Measurements from ENCODE around the gene CD8B2.
"Not testable (repeated sequence)": the region's sequence is repeated elsewhere in the genome, so short reads cannot be mapped to it uniquely, and the experiment has no call there.

CD8B2 gene

DNA sequence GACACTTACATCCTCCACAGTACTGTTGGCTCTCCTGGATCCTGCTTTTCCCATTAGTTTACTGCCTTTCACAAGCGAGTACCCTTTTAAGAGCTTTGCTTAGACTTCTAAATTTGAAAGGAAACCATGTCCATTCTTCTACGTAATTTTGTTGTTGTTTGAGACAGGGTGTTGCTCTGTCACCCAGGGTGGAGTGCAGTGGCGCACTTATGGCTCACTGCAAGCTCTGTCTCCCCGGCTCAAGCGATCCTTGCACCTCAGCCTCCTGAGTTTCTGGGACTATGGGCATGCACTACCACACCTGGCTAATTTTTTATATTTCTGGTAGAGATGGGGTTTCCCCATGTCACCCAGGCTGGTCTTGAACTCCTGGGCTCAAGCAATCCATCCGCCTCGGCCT is 24.8 kb downstream of the CD8B2 start:
- not testable (repeated sequence) for DNase-seq (ENCODE audit: low read depth)

DNA sequence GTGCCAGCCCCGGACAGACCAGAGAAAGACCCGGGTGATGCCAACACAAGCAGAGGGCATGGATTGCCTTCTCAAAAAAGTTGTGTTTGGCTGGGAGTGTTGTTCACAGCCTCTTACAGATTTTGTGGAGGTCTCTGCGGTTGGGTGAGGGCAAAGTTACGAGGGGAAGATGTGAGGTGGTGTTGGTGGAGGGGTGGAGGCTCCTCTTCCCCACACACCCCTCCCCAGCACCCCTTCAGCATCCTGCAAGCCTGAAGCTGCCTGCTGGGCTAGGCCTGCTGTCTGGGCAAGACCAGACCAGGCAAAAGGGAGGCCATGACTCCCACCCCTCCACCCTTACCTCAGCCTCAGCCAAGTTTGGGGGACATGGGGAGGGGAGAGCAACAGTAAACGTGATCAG is 26.2 kb downstream of the CD8B2 start:
- not testable (repeated sequence) for DNase-seq (ENCODE audit: low read depth)

GRCh38 chr2:106514827-106515226 is 27.7 kb downstream of the CD8B2 start:
- DNase-seq (ENCODE audit: low read depth) = not testable (repeated sequence)

DNA sequence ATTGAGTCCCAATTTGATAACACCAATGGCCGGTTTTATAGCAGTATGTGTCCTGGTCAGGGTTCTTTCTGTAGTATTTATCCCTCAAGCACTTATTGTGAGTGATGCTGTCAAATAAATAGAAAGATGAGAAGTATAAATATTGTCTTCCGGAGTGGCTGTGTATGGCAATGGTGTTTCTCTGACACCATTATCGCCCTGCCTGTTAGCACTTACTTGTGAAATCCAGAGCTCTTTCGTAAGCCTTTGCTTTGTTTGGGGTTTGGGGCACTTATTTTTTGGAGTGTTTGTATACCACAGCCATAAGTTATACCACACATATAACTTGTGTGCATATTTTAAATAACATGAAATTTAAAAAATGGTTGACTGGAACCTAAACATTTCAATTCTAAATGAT is 29.3 kb downstream of the CD8B2 start:
- DNase-seq (ENCODE audit: low read depth) = no peak

DNA sequence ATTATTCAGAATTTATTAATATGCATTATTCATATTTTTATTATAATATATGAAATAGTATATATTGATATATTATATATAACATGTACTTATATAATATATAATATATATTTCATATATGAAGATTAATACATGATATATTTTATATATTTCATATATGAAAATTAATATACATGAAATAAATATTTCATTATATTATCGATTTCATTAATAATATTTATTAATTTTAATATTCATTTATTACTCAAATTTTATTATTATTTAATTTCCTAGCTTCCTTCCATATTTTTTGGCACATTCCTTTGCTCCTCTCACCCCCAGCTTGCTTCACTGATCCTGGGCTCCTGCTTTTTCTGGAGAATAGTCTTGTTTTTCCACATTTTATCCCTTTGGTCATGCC is 29.7 kb downstream of the CD8B2 start:
- DNase-seq (ENCODE audit: low read depth) = no peak

DNA sequence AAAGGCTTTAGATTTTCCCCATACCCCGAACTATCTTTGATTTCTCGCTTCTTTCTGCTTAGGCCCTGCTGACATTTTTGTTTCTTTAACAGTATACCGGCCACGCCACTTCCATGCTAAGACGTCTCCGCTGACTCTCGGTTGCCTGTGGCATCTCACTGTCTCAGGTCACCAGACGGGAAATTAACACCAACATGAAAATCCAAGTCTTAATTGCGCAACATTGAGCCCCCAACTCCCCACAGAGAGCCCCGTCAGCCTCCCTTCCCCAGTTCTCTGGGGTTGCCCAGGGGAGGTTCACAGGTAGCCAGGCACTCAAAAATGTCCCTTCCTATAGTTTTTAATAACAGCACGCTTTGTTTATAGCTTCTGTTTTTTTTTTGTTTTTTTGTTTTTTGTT is 30.2 kb downstream of the CD8B2 start:
- DNase-seq (ENCODE audit: low read depth) = no peak

DNA sequence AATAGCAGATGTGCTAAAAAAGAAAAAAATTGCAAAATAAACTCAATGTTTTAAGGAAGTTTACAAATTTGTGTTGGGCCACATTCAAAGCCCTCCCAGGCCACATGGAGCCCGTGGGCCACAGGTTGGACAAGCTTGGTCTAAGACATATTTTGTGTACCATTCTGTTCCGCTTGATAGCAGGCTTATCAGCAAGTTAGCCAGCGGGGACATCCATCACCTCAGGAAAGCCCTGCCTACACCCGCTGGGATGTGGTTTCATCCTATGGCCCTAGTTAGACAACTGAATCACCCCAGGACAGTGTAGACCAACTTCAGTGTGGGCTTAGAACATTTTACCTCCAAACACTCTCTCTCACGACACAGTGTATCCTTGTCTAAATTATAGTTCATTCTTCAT is 32.6 kb downstream of the CD8B2 start:
- DNase-seq (ENCODE audit: low read depth) = no peak

DNA sequence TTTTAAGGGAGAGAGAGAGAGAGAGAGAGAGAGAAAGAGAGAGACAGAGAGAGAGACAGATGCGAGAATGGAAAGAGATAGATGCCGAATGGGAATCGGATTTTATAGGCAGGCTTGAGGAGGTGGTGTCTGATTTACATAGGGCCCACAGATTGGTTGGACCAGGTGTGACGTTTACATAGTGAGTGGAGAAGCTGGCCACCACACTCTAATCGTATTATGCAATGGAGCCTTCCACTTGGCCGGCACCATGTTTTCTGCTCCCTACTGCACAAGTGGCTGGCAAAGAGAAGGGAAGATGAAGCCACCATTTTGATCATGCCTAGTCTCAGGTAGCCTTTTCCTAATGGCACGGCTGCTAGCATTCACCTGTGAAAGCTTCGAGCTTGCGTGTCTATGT is 33.9 kb downstream of the CD8B2 start:
- no peak for DNase-seq (ENCODE audit: low read depth)

- no peak for DNase-seq (ENCODE audit: low read depth)
Observed at GRCh38 chr2:106523976-106524665, 37.0 kb downstream of the CD8B2 start.

DNA sequence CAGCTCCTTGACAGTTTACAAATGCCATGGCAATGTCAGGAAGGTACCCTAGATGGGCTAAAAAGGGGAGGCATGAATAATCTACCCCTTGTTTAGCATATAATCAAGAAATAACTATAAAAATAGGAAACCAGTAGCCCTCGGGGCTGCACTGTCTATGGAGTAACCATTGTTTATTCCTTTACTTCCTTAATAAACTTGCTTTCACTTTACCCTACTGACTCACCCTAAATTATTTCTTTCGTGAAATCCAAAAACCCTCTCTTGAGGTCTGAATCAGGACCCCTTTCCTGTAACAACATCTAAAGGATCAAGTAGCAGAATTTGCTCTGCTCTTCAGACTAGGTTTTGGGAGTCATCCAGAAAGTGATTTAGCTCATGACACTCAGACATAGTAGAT is 43.7 kb downstream of the CD8B2 start:
- no peak for DNase-seq (ENCODE audit: low read depth)

GRCh38 chr2:106531676-106532214 is 44.6 kb downstream of the CD8B2 start:
- DNase-seq (ENCODE audit: low read depth) = no peak

DNA sequence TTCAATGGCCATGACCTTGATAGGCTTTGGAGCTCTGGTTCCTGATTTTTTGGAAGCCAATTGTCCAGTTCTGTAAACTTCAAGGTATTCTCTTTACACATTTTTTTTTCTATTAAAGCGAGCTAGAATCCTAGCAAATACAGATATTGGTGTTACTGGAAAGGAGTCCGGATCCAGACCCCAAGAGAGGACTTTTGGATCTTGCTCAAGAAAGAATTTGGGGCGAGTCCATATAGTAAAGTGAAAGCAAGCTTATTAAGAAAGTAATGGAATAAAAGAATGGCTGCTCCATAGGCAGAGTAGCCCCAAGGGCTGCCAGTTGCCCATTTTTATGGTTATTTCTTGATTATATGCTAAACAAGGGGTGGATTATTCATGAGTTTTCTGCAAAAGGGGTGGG is 45.1 kb downstream of the CD8B2 start:
- DNase-seq (ENCODE audit: low read depth) = no peak

GRCh38 chr2:106534471-106534870 is 47.3 kb downstream of the CD8B2 start:
- DNase-seq (ENCODE audit: low read depth) = no peak

GRCh38 chr2:106536490-106536889 is 49.3 kb downstream of the CD8B2 start:
- no peak for DNase-seq (ENCODE audit: low read depth)

DNA sequence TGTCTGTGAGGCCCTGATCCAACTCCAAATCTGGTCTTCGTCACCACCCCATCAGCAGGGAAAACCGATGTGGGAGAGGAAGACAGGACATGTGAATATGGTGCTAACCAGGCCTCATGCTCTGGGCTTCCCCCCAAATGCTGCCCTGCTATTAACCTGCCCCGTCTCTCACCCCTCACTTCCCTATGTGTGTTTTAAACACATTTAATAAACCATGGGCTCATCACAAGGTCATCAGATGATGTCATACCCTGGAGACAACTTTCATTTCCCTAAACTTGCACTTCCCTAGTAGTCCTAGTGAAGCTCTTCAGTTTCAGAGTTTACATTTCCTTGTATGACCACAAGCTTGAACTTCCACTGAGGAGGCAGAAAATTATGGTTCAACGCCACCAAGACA is 49.9 kb downstream of the CD8B2 start:
- no peak for DNase-seq (ENCODE audit: low read depth)

GRCh38 chr2:106537791-106538191 is 50.6 kb downstream of the CD8B2 start:
- DNase-seq (ENCODE audit: low read depth) = no peak

DNA sequence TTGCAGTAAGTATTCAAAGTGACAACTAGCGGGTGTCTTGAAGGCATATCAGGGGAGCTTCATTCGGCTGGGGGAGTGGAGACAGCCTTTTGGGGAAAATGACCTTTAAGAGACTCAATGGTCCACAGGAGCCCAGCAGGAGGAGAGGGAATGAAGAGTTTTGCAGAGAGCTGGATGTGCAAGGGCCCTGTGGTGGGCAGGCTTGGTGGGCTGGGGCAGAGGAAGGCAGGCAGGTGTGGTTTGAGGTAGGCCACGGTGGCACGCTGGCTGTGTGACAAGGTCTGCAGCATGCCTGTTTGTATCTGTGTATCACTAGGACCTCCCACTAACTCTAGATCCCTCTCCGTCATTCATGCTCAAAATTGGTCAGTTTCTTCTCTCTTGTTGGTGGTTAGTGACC is 53.7 kb downstream of the CD8B2 start:
- no peak for DNase-seq (ENCODE audit: low read depth)

GRCh38 chr2:106541333-106541732 is 54.2 kb downstream of the CD8B2 start:
- no peak for DNase-seq (ENCODE audit: low read depth)

GRCh38 chr2:106542746-106543359 is 55.7 kb downstream of the CD8B2 start:
- DNase-seq (ENCODE audit: low read depth) = peak; percentile 53

DNA sequence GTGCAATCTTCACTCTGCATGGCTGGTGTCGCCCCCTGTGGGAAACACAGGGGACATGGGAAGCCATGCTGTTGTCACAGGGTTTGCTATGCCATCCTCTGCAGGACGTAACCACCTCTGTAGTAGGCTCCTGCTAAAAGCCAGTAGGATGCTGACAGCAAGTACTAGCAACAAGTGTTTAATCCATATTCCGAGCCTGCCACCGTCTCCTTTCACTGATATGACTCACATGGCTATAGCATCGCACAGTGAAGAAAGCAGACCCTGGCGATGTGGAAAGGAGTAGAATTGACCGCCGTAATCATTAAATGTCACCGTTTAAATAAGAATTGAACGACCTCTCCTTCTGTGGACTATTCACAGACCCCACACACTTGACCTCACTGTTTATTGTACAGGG is 57.8 kb downstream of the CD8B2 start:
- DNase-seq (ENCODE audit: low read depth) = no peak

- no peak for DNase-seq (ENCODE audit: low read depth)
Observed at GRCh38 chr2:106546391-106546990, 59.3 kb downstream of the CD8B2 start.

DNA sequence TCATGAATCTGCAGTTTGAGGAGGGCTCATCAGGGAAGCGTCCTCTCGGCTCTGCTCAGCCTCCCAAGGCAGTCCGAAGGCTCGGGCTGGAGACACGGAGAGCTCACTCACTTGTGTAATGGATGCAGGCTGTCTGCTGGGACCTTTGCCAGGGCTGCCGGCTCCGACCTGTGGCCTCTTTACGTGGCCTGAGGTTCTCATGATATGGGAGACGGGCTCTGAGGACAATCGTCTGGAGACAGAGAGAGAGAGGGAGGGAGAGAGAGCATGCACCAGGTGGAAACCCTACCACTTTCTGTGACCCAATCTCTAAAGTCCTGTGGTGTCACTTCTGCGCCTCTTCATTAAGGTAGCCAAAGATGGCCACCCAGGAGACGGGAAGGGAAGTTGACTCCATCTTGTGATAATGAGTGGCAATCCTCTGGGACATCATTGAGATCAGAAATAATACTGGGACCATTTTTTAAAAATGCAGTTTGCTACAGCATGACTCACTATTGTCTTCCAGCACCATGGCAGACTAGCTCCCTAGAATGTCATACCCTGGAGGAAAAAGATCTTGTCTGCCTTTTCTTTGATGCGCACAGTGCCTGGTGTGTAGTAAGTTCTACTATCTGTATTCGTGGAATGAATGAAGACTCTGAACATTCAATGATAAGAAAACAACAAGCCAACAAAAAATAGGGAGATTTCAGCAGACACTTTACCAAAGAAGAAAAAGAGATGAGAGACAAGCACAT is 60.2 kb downstream of the CD8B2 start:
- DNase-seq (ENCODE audit: low read depth) = no peak
